Ascending aorta (tissue), 2 donors: Measurements from ENCODE around the gene NCOA3. TPM values are rescaled to one million over a fixed set of nuclear protein-coding genes. Genes with fewer than 3 reads are reported as not detected.

Experiments
- DNase-seq, 2 donors: peaks; one replicate each; pipeline ENCODE4 v3.0.0-alpha.2; 2019; ENCODE audit warnings: low spot score in 2 of 2
- H3K27ac ChIP-seq, 2 donors: fragments of 200-600 bp; sonication (generic); one replicate each; pipeline ENCODE4 v1.5.1; 2016 to 2017; ENCODE audit warnings: mild to moderate bottlenecking in 1 of 2
- H3K27me3 ChIP-seq: fragments of 200-600 bp; sonication (generic); one replicate; pipeline ENCODE4 v1.5.1; 2017
- H3K36me3 ChIP-seq, 2 donors: fragments of 200-600 bp; sonication (generic); one replicate each; pipeline ENCODE4 v1.5.1; 2016
- H3K4me1 ChIP-seq, 2 donors: fragments of 200-600 bp; sonication (generic); one replicate each; pipeline ENCODE4 v1.5.1; 2016 to 2017; ENCODE audit warnings: mild to moderate bottlenecking in 1 of 2
- H3K4me3 ChIP-seq, 2 donors: fragments of 200-600 bp; sonication (generic); one replicate each; pipeline ENCODE4 v1.5.1; 2016 to 2017; ENCODE audit warnings: mild to moderate bottlenecking in 1 of 2
- H3K9me3 ChIP-seq, 2 donors: fragments of 200-600 bp; sonication (generic); one replicate each; pipeline ENCODE4 v1.5.1; 2016
- CTCF ChIP-seq, 3 experiments: fragments of 200-600 bp in 2 of 3; fragments of 450-650 bp in 1 of 3; sonication (generic) in 2 of 3; IDR thresholded peaks; one replicate each; pipeline ENCODE4 v1.5.1; 2016 to 2019; ENCODE audit warnings: antibody characterized with exemption in 3 of 3, mild to moderate bottlenecking in 1 of 3, moderate library complexity in 1 of 3
- intact Hi-C: fragments of 100-400 bp; cut with DNase I; formaldehyde crosslinking; loops from one replicate; pipeline ENCODE4 v1.15.1; 2023
- total RNA-seq: library from RNA; depleted of rRNA; stranded (reverse); fragments of >200 nt; gene quantifications from one replicate; pipeline ENCODE4 v1.1.0, GENCODE V29; 2016

Gene NCOA3
- total RNA-seq, 1 donor from 2014 or later = 26.3 TPM

DNA sequence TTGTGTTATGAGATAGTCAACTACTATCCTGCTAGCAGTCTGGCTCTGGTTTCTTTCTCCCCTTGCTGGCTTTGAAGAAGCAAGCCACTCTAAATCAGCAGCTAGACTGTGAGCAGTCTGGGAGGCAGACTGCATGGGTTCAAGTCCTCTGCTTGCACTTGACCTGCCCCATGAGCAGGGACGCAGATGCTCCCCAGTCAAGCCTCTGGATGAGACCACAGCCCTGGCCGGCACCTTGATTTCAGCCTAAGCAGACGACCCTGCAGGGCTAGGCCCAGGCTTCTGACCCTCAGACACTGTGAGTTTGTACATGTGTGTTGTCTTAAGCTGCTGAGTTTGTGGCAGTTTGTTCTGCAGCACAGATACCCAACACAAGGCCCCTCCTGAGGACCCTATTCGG, 177.8 kb downstream of the NCOA3 start:
- intact Hi-C loops = no loop called here
- no peak for DNase-seq
- Histone ChIP-seq H3K36me3 (peaks cover 8 to 12% of the 10 kb centered on the region in 2 donors), H3K9me3 (no peaks in the 10 kb centered on the region), H3K27me3 (no peaks in the 10 kb centered on the region), H3K27ac (no peak overlapping the region), H3K4me1 (no peaks in the 10 kb centered on the region), H3K4me3 (no peak overlapping the region)
- TF ChIP-seq CTCF (IDR thresholded peaks at IDR 0.05) = no peak

GRCh38 chr20:47680804-47681529, 179.3 kb downstream of the NCOA3 start:
- Histone ChIP-seq H3K27me3 (no peaks in the 10 kb centered on the region), H3K27ac (no peak overlapping the region), H3K9me3 (no peaks in the 10 kb centered on the region), H3K4me1 (no peaks in the 10 kb centered on the region), H3K36me3 (peaks cover 8 to 12% of the 10 kb centered on the region in 2 donors), H3K4me3 (no peak overlapping the region)
- no peak for DNase-seq
- TF ChIP-seq CTCF (IDR thresholded peaks at IDR 0.05) = no peak
- intact Hi-C loops = no loop called here

- H3K27ac ChIP-seq = no peak overlapping the region
- no peak for TF ChIP-seq CTCF (IDR thresholded peaks at IDR 0.05)
- peaks cover 8% of the 10 kb centered on the region in 2 donors for H3K36me3 ChIP-seq
- no peaks in the 10 kb centered on the region for H3K9me3 ChIP-seq
- intact Hi-C loops = no loop called here
- H3K27me3 ChIP-seq = no peaks in the 10 kb centered on the region
- H3K4me3 ChIP-seq = no peak overlapping the region
- DNase-seq = no peak
- H3K4me1 ChIP-seq = no peaks in the 10 kb centered on the region
Measured at GRCh38 chr20:47682028-47682783, 180.5 kb downstream of the NCOA3 start.

DNA sequence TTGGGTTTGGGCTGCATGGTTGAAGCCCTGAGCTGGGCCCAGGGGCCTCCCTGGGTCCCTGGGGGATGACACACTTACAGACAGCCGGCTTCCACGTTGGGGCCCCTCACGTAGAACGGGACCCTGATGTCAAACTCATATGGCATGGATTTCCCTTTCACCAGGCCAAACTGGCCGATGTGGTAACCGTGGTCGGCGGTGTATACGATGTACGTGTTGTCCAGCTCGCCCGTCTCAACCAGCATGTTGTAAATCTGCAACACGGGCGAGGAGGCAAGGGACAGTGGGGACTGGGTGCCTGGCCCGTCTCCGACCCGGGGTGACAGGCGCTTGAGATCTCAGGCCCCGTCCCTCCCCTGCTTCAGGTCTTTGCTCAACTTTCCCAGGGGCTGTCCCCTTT, 181.2 kb downstream of the NCOA3 start:
- H3K9me3 ChIP-seq = no peaks in the 10 kb centered on the region
- no peak overlapping the region for H3K4me3 ChIP-seq
- H3K4me1 ChIP-seq = no peaks in the 10 kb centered on the region
- TF ChIP-seq CTCF (IDR thresholded peaks at IDR 0.05) = no peak
- H3K36me3 ChIP-seq = peaks cover 8% of the 10 kb centered on the region in 2 donors
- no peak overlapping the region for H3K27ac ChIP-seq
- intact Hi-C loops = no loop called here
- no peaks in the 10 kb centered on the region for H3K27me3 ChIP-seq
- DNase-seq = no peak

DNA sequence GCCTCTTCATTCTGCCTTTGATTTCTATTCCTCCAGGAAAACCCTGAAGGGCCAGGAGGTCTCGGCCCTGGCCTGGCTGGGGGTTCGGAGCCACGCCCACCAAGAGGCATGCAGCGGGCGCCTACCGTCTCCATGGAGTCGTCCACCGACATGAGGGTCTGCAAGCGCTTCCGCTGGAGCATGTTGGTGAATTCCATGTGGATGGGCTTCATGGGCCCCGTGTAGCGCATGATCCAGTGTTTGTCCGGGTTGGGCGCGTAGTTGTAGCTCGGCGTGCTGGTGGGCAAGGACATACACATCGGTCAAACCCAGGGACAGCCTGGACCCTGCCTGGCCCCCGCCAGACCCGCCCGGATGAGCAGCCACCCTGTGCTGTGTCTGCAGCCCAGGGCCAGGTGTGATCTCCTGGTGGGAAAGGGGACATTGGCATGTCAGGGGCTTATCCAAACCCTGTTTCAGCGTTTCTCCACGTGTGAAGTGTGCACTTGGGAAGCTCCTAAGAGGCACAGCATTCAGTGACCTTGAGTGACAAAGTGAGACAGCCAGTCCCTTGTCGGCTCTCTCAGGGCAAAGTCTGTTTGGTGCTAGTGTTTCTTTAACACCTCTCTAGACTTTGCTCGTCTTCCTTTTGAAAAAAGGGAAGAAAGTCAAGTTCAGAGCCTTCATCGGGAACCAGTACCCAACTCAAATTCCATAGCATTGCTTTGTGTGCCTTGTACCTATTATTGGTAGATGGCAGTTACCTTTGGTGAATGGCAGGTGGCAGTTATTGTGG, 182.8 kb downstream of the NCOA3 start:
- TF ChIP-seq CTCF (IDR thresholded peaks at IDR 0.05) = no peak
- DNase-seq = no peak
- H3K27ac ChIP-seq = no peak overlapping the region
- no peak overlapping the region for H3K4me3 ChIP-seq
- no peaks in the 10 kb centered on the region for H3K4me1 ChIP-seq
- intact Hi-C loops = no loop called here
- H3K36me3 ChIP-seq = peaks cover 6 to 19% of the 10 kb centered on the region in 2 donors
- H3K9me3 ChIP-seq = no peaks in the 10 kb centered on the region
- no peaks in the 10 kb centered on the region for H3K27me3 ChIP-seq
